IMR-90 (cell line): ENCODE data around the gene FMN2. TPM values are rescaled to one million over a fixed set of nuclear protein-coding genes. Genes with fewer than 3 reads are reported as not detected.

Experiments
- ATAC-seq: fragments of 200-7000 bp; cut with Tn5 transposase; 2 replicates; pipeline ENCODE4 v1.9.1; 2020; ENCODE audit warnings: low read depth, mild to moderate bottlenecking, moderate library complexity
- BruUV-seq: library from RNA; stranded (reverse); fragments of 400-500 nt; replicated peaks from 2 replicates; lab custom pipeline; 2021; lab: Mats Ljungman, UMichigan
- CTCF ChIA-PET: fragments of 300-600 bp; formaldehyde crosslinking; extraction: SDS; loops from one replicate; lab custom pipeline; 2021; ENCODE audit warnings: antibody characterized with exemption; lab: Yijun Ruan, JAX
- POLR2A ChIA-PET: fragments of 300-600 bp; sonication (Branson Sonifier 250); formaldehyde crosslinking; loops from one replicate; lab custom pipeline; 2022; ENCODE audit warnings: antibody characterized with exemption; ENCODE audit not compliant: unreplicated experiment; lab: Charles Lee
- DNase-seq: peaks from one replicate; pipeline ENCODE4 v3.0.0; 2013
- H2AFZ ChIP-seq: replicated peaks from 2 replicates; pipeline ENCODE3; 2013; ENCODE audit warnings: low read length, mild to moderate bottlenecking; ENCODE audit not compliant: poor library complexity
- H2AK5ac ChIP-seq: 2 replicates; pipeline ENCODE4 v1.6.1; 2013; ENCODE audit warnings: low read depth, low read length, inconsistent platforms
- H2AK9ac ChIP-seq: replicated peaks from 2 replicates; pipeline ENCODE3; 2013; ENCODE audit warnings: mild to moderate bottlenecking, low read depth, low read length, moderate library complexity; ENCODE audit not compliant: poor library complexity
- H2BK120ac ChIP-seq: 2 replicates; pipeline ENCODE4 v1.6.1; 2013; ENCODE audit warnings: low read depth, low read length, inconsistent platforms
- H2BK15ac ChIP-seq: 3 replicates; pipeline ENCODE4 v1.6.1; 2013; ENCODE audit warnings: low read depth, low read length, inconsistent platforms
- H2BK20ac ChIP-seq: 2 replicates; pipeline ENCODE4 v1.6.1; 2013; ENCODE audit warnings: low read depth, mild to moderate bottlenecking, inconsistent platforms, low read length, moderate library complexity
- H2BK5ac ChIP-seq: 2 replicates; pipeline ENCODE4 v1.6.1; 2013; ENCODE audit warnings: mild to moderate bottlenecking, low read depth, low read length, inconsistent platforms; ENCODE audit not compliant: poor library complexity, severe bottlenecking
- H3K14ac ChIP-seq: replicated peaks from 2 replicates; pipeline ENCODE4 v1.6.1; 2013; ENCODE audit warnings: low read depth, low read length, inconsistent platforms
- H3K18ac ChIP-seq: 2 replicates; pipeline ENCODE4 v1.6.1; 2013; ENCODE audit warnings: low read depth, low read length, control low read depth
- H3K23ac ChIP-seq: 2 replicates; pipeline ENCODE4 v1.6.1; 2013; ENCODE audit warnings: low read depth, low read length, inconsistent platforms
- H3K27ac ChIP-seq: 2 replicates; pipeline ENCODE4 v1.5.1; 2013; ENCODE audit warnings: mild to moderate bottlenecking, control low read depth, low read length; ENCODE audit not compliant: insufficient read depth
- H3K27me3 ChIP-seq: 2 replicates; pipeline ENCODE4 v1.6.1; 2013; ENCODE audit warnings: low read length; ENCODE audit not compliant: control insufficient read depth, insufficient read depth
- H3K36me3 ChIP-seq: 2 replicates; pipeline ENCODE4 v1.6.1; 2013; ENCODE audit warnings: low read length, mixed read lengths; ENCODE audit not compliant: control insufficient read depth, insufficient read depth
- H3K4ac ChIP-seq: 2 replicates; pipeline ENCODE4 v1.6.1; 2013; ENCODE audit warnings: low read depth, low read length, inconsistent platforms
- H3K4me1 ChIP-seq: 2 replicates; pipeline ENCODE4 v1.6.1; 2013; ENCODE audit warnings: low read length, mixed read lengths; ENCODE audit not compliant: control insufficient read depth, insufficient read depth
- H3K4me2 ChIP-seq: 2 replicates; pipeline ENCODE4 v1.6.1; 2013; ENCODE audit warnings: low read depth, mild to moderate bottlenecking, control low read depth, low read length, moderate library complexity
- H3K4me3 ChIP-seq: 2 replicates; pipeline ENCODE4 v1.5.1; 2013; ENCODE audit warnings: low read depth, mild to moderate bottlenecking, control low read depth, low read length, moderate library complexity; ENCODE audit not compliant: insufficient read depth
- H3K56ac ChIP-seq: 2 replicates; pipeline ENCODE4 v1.6.1; 2013; ENCODE audit warnings: low read length, inconsistent platforms; ENCODE audit not compliant: insufficient read depth; ENCODE audit errors: extremely low read depth
- H3K79me1 ChIP-seq, 2 experiments: 2 replicates each; pipeline ENCODE4 v1.6.1; 2013; ENCODE audit warnings: low read length in 2 of 2, inconsistent platforms in 1 of 2, low read depth in 1 of 2
- H3K9ac ChIP-seq: 2 replicates; pipeline ENCODE4 v1.6.1; 2013; ENCODE audit warnings: low read depth, low read length, control low read depth
- H3K9me1 ChIP-seq: 2 replicates; pipeline ENCODE4 v1.6.1; 2013; ENCODE audit warnings: low read length, inconsistent platforms; ENCODE audit not compliant: insufficient read depth
- H3K9me3 ChIP-seq: 2 replicates; pipeline ENCODE4 v1.6.1; 2013; ENCODE audit warnings: low read length; ENCODE audit not compliant: control insufficient read depth, insufficient read depth
- H4K20me1 ChIP-seq: 2 replicates; pipeline ENCODE4 v1.6.1; 2013; ENCODE audit warnings: low read length, inconsistent platforms; ENCODE audit not compliant: insufficient read depth
- H4K5ac ChIP-seq: 2 replicates; pipeline ENCODE4 v1.6.1; 2013; ENCODE audit warnings: mild to moderate bottlenecking, low read depth, low read length, control low read depth
- H4K8ac ChIP-seq, 2 experiments: 2 replicates each; pipeline ENCODE4 v1.6.1; 2013; ENCODE audit warnings: low read depth in 2 of 2, low read length in 2 of 2, control low read depth in 1 of 2, inconsistent platforms in 1 of 2
- H4K91ac ChIP-seq: 2 replicates; pipeline ENCODE4 v1.6.1; 2013; ENCODE audit warnings: low read depth, low read length, inconsistent platforms; ENCODE audit not compliant: insufficient read depth
- CHD1 ChIP-seq: IDR thresholded peaks from 2 replicates; pipeline ENCODE4 v1.6.1; 2012; ENCODE audit warnings: low read depth, low read length, improper control_type of control experiment
- MAZ ChIP-seq: IDR thresholded peaks from 2 replicates; pipeline ENCODE4 v1.6.1; 2012; ENCODE audit warnings: low read depth, mild to moderate bottlenecking, low read length, improper control_type of control experiment, moderate library complexity, borderline replicate concordance
- MXI1 ChIP-seq: IDR thresholded peaks from 2 replicates; pipeline ENCODE4 v1.6.1; 2012; ENCODE audit warnings: low read depth, mild to moderate bottlenecking, low read length, moderate library complexity, borderline replicate concordance
- NFE2L2 ChIP-seq: fragments of 150-350 bp; IDR thresholded peaks from 2 replicates; pipeline ENCODE4 v1.6.1; 2016; ENCODE audit warnings: low read depth, mild to moderate bottlenecking, low read length
- RCOR1 ChIP-seq: IDR thresholded peaks from 2 replicates; pipeline ENCODE4 v1.6.1; 2012; ENCODE audit warnings: mild to moderate bottlenecking, low read length, improper control_type of control experiment; ENCODE audit not compliant: insufficient replicate concordance
- RFX5 ChIP-seq: IDR thresholded peaks from 2 replicates; pipeline ENCODE4 v1.8.0; 2012; ENCODE audit warnings: low read depth, mild to moderate bottlenecking, low read length, moderate library complexity
- WGBS, 2 experiments: methylation state at CpG; one replicate each; pipeline versions ENCODE4 v1.1.5 to v1.1.7; 2013; ENCODE audit warnings: missing lambda C conversion rate in 2 of 2; ENCODE audit not compliant: insufficient read length in 1 of 2; ENCODE audit errors: extremely low coverage in 2 of 2; 5-methylcytosine and 5-hydroxymethylcytosine counted together
- dilution Hi-C: fragments of 300-500 bp; cut with HindIII; formaldehyde crosslinking; loops from one replicate; pipeline ENCODE4 v1.14.3; 2018; ENCODE audit warnings: low sequenced_read_pairs; ENCODE audit not compliant: unreplicated experiment
- in situ Hi-C: fragments of 300-500 bp; cut with MboI; formaldehyde crosslinking; loops from 3 replicates; pipeline ENCODE4 v1.14.3; 2019; ENCODE audit warnings: low sequenced_read_pairs, inconsistent platforms, mixed read lengths
- intact Hi-C: fragments of 100-400 bp; cut with micrococcal nuclease; formaldehyde crosslinking; loops from 2 replicates; pipeline ENCODE4 v1.10.0; 2022
- polyA plus RNA-seq, 3 experiments: library from polyadenylated mRNA; depleted of rRNA; stranded (reverse); fragments of >200 nt; gene quantifications; 2 replicates each; pipeline ENCODE4 v1.2.3, GENCODE V29; 2012; ENCODE audit warnings: low replicate concordance in 1 of 3
- total RNA-seq: library from RNA; depleted of rRNA; stranded (reverse); fragments of >200 nt; gene quantifications from 2 replicates; pipeline ENCODE4 v1.2.3, GENCODE V29; 2012
- TF ChIP-seq, protein P1 (sequence below): conservative IDR thresholded peaks from 2 replicates; pipeline ENCODE4 v1.5.1; 2012; ENCODE audit warnings: mild to moderate bottlenecking, low read depth, low read length, improper control_type of control experiment
- TF ChIP-seq, protein P2 (sequence below): fragments of 150-350 bp; IDR thresholded peaks from 2 replicates; pipeline ENCODE4 v1.6.1; 2016; ENCODE audit warnings: low read depth, mild to moderate bottlenecking, low read length, moderate library complexity, borderline replicate concordance
- TF ChIP-seq, protein P3 (sequence below): fragments of 150-350 bp; IDR thresholded peaks from 2 replicates; pipeline ENCODE4 v1.6.1; 2017; ENCODE audit warnings: mild to moderate bottlenecking, antibody characterized with exemption, low read length, low read depth

Gene FMN2
- total and polyA plus RNA-seq, 2 of the 4 experiments (the other 2 are of a cell fraction), result 29.0 to 35.8 TPM

DNA sequence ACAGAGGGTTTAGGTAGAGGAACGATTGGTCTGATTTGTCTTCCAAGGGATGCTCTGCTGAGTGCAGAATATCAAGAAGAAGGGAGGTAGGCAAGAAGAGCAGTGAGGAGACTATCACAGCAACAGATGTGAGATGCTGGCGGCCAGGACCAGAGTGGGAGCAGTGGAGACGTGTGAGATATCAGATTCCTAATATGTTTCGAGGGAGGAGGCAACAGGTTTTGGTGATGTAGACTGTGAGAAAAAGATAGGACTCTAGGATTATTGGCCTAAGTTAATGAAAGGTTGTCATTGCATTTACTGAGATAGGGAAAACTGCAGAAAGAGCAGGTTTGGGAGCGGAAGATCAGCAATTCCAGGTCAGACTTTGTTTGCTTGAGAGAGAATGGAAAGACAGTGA lies 182.9 kb downstream of the FMN2 start:
- Histone ChIP-seq H3K79me1 (peaks cover 32 to 53% of the 10 kb centered on the region in 2 experiments), H2BK15ac (no peak overlapping the region), H4K91ac (0 out of 2 replicates have a peak overlapping the region, but pooled peaks have one; percentile 39), H3K18ac (no peak overlapping the region), H4K8ac (no peak overlapping the region; a peak in 1 of 4 replicates), H3K36me3 (0 out of 2 replicates have a peak, but pooled peaks cover 2% of the 10 kb centered on the region), H3K4me3 (no peak overlapping the region), H2BK20ac (peak overlapping the region; percentile 51), H3K9ac (no peak overlapping the region), H4K20me1 (no peaks in the 10 kb centered on the region), H3K4me1 (no peaks in the 10 kb centered on the region; the same call in 1 of the 2 replicates), H4K5ac (no peak overlapping the region), H2AFZ (no peak overlapping the region), H3K27ac (no peak overlapping the region), H3K14ac (peak overlapping the region; percentile 55; the same call in 1 of the 2 replicates), H2AK5ac (0 out of 2 replicates have a peak overlapping the region, but pooled peaks have one; percentile 3), H3K56ac (no peak overlapping the region), H3K27me3 (no peaks in the 10 kb centered on the region), H3K9me3 (no peaks in the 10 kb centered on the region), H2BK5ac (no peak overlapping the region), H3K23ac (no peak overlapping the region), H2BK120ac (peak overlapping the region; percentile 59), H3K9me1 (peaks cover 5% of the 10 kb centered on the region; the same call in 1 of the 2 replicates), H3K4ac (peak overlapping the region; percentile 72), H3K4me2 (no peak overlapping the region), H2AK9ac (no peak overlapping the region)
- no peak for ATAC-seq
- ChIA-PET CTCF (no interaction called here), POLR2A (no interaction called here)
- in situ Hi-C loops (no loop called here), dilution Hi-C loops (no loop called here), intact Hi-C loops (no loop called here)
- BruUV-seq, result no TSS peak
- WGBS, 2 experiments, result 90% methylated on average over 5 of the region's 5 CpGs; no CpG with 5 or more reads in 1 of the 2 experiments
- no peak for DNase-seq
- no peak for TF ChIP-seq CHD1
- TF ChIP-seq, protein P1, sequence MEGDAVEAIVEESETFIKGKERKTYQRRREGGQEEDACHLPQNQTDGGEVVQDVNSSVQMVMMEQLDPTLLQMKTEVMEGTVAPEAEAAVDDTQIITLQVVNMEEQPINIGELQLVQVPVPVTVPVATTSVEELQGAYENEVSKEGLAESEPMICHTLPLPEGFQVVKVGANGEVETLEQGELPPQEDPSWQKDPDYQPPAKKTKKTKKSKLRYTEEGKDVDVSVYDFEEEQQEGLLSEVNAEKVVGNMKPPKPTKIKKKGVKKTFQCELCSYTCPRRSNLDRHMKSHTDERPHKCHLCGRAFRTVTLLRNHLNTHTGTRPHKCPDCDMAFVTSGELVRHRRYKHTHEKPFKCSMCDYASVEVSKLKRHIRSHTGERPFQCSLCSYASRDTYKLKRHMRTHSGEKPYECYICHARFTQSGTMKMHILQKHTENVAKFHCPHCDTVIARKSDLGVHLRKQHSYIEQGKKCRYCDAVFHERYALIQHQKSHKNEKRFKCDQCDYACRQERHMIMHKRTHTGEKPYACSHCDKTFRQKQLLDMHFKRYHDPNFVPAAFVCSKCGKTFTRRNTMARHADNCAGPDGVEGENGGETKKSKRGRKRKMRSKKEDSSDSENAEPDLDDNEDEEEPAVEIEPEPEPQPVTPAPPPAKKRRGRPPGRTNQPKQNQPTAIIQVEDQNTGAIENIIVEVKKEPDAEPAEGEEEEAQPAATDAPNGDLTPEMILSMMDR, result no peak
- TF ChIP-seq, protein P2, sequence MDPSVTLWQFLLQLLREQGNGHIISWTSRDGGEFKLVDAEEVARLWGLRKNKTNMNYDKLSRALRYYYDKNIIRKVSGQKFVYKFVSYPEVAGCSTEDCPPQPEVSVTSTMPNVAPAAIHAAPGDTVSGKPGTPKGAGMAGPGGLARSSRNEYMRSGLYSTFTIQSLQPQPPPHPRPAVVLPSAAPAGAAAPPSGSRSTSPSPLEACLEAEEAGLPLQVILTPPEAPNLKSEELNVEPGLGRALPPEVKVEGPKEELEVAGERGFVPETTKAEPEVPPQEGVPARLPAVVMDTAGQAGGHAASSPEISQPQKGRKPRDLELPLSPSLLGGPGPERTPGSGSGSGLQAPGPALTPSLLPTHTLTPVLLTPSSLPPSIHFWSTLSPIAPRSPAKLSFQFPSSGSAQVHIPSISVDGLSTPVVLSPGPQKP, result no peak
- no peak for TF ChIP-seq RCOR1
- no peak for TF ChIP-seq RFX5
- TF ChIP-seq NFE2L2, result no peak
- TF ChIP-seq, protein P3, sequence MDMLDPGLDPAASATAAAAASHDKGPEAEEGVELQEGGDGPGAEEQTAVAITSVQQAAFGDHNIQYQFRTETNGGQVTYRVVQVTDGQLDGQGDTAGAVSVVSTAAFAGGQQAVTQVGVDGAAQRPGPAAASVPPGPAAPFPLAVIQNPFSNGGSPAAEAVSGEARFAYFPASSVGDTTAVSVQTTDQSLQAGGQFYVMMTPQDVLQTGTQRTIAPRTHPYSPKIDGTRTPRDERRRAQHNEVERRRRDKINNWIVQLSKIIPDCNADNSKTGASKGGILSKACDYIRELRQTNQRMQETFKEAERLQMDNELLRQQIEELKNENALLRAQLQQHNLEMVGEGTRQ, result no peak
- TF ChIP-seq MXI1, result no peak
- no peak for TF ChIP-seq MAZ
